Osteocyte (in vitro differentiated cells): ENCODE results near the gene EFHC2. TPM values are rescaled to one million over a fixed set of nuclear protein-coding genes. Genes with fewer than 3 reads are reported as not detected.

Experiments used
- DNase-seq: peaks from one replicate; pipeline ENCODE4 v3.0.0; 2021; ENCODE audit warnings: mixed read lengths; ENCODE audit not compliant: unreplicated experiment; ENCODE audit errors: extremely low spot score
- H3K27ac Mint-ChIP-seq: one replicate; pipeline ENCODE4 v1.8.0; 2021; ENCODE audit warnings: mild to moderate bottlenecking, mixed read lengths; ENCODE audit not compliant: unreplicated experiment
- H3K27me3 Mint-ChIP-seq: one replicate; pipeline ENCODE4 v1.8.0; 2021; ENCODE audit warnings: mixed read lengths; ENCODE audit not compliant: unreplicated experiment
- H3K36me3 Mint-ChIP-seq: one replicate; pipeline ENCODE4 v1.8.0; 2021; ENCODE audit warnings: mixed read lengths; ENCODE audit not compliant: unreplicated experiment
- H3K4me1 Mint-ChIP-seq: one replicate; pipeline ENCODE4 v1.8.0; 2021; ENCODE audit warnings: mixed read lengths; ENCODE audit not compliant: unreplicated experiment
- H3K4me3 Mint-ChIP-seq: one replicate; pipeline ENCODE4 v1.8.0; 2021; ENCODE audit warnings: mild to moderate bottlenecking, moderate library complexity, mixed read lengths; ENCODE audit not compliant: unreplicated experiment
- H3K9me3 Mint-ChIP-seq: one replicate; pipeline ENCODE4 v1.8.0; 2021; ENCODE audit warnings: mixed read lengths; ENCODE audit not compliant: unreplicated experiment
- long read RNA-seq: library from polyadenylated mRNA; unstranded; transcript quantifications from one replicate; pipeline ENCODE4 v2.0.0, GENCODE V29; 2021
- total RNA-seq: library from RNA; stranded (reverse); gene quantifications from 2 replicates; pipeline ENCODE4 v1.2.1, GENCODE V29; 2021
- TF ChIP-seq, protein P1 (sequence below): fragments of 200-600 bp; sonication (generic); IDR thresholded peaks from 2 replicates; pipeline ENCODE4 v1.5.0; 2021; ENCODE audit warnings: antibody characterized with exemption, mild to moderate bottlenecking, moderate library complexity

Gene EFHC2, protein sequence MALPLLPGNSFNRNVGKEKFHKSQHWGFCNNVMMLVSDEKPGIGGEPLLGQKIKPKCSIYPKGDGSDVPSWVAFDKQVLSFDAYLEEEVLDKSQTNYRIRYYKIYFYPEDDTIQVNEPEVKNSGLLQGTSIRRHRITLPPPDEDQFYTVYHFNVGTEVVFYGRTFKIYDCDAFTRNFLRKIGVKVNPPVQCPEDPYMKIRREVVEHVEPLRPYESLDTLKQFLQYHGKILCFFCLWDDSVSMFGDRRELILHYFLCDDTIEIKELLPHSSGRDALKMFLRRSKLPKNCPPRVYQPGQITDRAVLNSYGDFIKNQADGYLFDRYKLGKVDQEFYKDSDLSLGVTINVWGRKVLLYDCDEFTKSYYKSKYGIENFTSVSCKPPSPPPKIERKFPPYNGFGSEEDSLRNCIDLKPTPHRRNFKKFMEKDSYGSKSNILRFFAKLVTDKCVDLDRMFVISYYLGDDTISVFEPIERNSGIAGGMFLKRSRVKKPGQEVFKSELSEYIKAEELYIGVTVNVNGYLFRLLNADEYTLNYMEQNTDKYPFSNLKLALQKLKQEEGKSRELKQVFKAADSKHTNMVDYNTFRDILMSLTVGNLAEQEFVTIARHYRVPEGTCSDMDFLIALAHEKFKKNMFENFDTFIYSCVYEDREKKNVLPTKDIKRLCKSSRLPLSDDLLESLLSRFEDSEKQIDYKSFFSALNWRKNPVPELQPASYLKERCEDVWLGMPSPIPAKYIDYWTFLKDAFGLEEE
- not detected in 2 replicates for total RNA-seq
- long read RNA-seq, partial matches to known transcripts = 0 of 1 reads
- long read RNA-seq, other reads (novel, unspliced or antisense) = 1 of 1 reads

DNA sequence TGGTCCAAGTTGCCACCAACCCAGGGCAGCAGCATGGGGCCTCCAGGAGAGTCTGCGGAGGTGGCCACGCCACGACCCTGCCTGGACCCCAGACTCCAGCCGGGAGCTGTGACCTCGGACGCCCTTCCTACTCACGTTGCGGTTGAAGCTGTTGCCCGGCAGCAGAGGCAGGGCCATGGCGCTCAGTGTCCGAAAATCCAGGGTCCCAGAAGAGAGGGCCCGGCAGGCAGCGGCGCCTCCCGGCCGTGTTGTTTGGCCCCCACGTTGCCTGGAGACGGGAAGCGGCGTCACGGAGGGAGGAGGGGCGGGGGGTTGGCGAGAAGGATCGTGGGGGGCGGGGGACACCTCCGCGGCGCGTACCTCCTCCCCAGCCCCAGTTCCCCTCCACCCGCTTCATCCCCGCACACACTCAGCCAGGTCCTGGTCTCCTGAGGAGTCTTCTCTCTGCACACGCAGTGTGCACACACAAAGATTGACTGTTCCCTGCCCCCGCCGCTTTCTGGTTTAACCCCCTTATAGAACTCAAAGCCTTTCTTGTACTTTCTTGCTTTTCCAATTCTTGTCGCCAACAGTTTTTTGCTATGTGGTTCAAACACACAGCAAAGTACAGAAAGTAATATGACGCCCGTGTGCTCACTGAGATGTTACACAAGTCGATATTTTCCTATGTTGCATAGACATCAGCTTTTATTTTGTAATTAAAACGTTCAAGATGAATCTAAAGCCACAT, at the start of gene EFHC2:
Gene EFHC2, minus strand, starts transcription at position 261 of the 730 bp plus-strand sequence. Its CDS starts 84 bp downstream, at position 177.
- TF ChIP-seq, protein P1, sequence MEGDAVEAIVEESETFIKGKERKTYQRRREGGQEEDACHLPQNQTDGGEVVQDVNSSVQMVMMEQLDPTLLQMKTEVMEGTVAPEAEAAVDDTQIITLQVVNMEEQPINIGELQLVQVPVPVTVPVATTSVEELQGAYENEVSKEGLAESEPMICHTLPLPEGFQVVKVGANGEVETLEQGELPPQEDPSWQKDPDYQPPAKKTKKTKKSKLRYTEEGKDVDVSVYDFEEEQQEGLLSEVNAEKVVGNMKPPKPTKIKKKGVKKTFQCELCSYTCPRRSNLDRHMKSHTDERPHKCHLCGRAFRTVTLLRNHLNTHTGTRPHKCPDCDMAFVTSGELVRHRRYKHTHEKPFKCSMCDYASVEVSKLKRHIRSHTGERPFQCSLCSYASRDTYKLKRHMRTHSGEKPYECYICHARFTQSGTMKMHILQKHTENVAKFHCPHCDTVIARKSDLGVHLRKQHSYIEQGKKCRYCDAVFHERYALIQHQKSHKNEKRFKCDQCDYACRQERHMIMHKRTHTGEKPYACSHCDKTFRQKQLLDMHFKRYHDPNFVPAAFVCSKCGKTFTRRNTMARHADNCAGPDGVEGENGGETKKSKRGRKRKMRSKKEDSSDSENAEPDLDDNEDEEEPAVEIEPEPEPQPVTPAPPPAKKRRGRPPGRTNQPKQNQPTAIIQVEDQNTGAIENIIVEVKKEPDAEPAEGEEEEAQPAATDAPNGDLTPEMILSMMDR = no peak
- Mint-ChIP-seq H3K4me3 (peak within 1 kb of the TSS; percentile 60), H3K36me3 (no peaks in the 10 kb centered on the region), H3K9me3 (peaks cover 11% of the 10 kb centered on the region), H3K27ac (no peak within 1 kb of the TSS), H3K27me3 (no peaks in the 10 kb centered on the region), H3K4me1 (no peaks in the 10 kb centered on the region)
- DNase-seq = no peak

DNA sequence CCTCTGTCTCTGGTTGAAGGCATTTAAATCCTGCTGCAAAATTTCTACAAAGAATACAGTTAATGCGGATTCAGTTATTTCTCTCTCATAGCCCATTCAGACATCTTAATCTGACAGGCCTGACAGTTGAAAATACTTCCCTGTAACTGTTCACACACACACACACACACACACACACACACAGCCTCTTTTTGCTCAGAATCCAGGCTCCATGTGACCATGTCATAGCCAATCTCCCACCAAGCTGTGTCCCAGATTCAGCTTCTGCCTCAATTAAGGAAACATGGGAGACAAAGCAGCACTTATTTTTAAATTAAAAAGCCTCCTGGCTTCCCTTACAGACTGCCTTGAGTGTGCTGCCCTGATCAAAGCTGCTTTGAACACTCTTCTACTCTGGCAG, 49.3 kb upstream of the EFHC2 start:
- Mint-ChIP-seq H3K36me3 (no peaks in the 10 kb centered on the region), H3K4me3 (no peak overlapping the region), H3K27ac (no peak overlapping the region), H3K27me3 (no peaks in the 10 kb centered on the region), H3K4me1 (no peaks in the 10 kb centered on the region), H3K9me3 (peaks cover 26% of the 10 kb centered on the region)
- no peak for DNase-seq
- TF ChIP-seq, protein P1 = no peak

DNA sequence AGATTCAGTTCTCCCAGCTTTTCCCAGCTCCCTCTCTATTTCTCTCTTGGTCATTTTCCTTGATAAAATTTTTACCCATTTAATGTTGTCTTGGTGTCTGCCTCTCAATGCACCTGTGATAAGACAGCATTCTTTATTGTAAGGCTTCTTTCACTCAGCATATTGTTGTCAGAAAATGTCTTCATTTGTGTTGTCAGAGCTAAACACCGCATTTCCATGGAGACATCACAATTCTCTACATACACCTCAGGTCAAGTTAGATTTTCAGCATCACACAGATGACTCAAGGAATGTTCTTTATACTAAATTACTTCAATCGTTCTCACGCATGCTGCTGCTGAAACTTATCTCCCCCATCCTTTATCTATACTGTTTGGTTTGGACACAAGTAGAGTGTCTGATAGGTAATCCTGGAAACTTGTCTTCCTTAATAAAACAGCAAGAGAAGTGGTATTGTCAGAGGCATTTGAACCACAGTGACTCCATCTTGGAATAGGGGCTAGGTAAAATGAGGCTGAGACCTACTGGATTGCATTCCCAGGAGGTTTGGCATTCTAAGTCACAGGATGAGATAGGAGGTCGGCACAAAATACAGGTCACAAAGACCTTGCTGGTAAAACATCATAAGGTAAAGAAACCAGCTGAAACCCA, 41.3 kb upstream of the EFHC2 start:
- Mint-ChIP-seq H3K9me3 (peaks cover 11% of the 10 kb centered on the region), H3K27ac (no peak overlapping the region), H3K27me3 (no peaks in the 10 kb centered on the region), H3K4me1 (no peaks in the 10 kb centered on the region), H3K4me3 (no peak overlapping the region), H3K36me3 (no peaks in the 10 kb centered on the region)
- DNase-seq = no peak
- TF ChIP-seq, protein P1 = no peak

DNA sequence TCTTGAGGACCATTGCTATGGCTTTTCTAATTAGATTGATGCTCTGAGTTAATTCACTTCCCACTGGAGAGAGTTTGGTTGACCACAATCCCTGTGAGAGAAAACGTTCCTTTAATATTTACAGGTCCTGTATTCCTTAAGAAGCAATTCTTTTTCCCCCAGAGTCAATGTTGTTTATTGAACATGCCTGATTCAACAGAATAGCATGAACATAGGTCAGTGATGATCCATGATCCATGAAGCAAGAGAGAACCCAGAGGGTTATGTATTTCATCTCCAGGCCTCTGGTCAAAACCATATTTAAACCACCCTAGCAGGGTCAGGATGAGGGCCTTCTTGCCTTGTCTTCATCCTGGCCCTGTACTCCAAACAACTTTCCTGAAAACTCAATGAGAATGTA, 39.4 kb upstream of the EFHC2 start:
- no peak overlapping the region for H3K27ac Mint-ChIP-seq
- no peaks in the 10 kb centered on the region for H3K36me3 Mint-ChIP-seq
- H3K4me1 Mint-ChIP-seq = no peaks in the 10 kb centered on the region
- no peak overlapping the region for H3K4me3 Mint-ChIP-seq
- TF ChIP-seq, protein P1 = no peak
- peaks cover 13% of the 10 kb centered on the region for H3K9me3 Mint-ChIP-seq
- H3K27me3 Mint-ChIP-seq = no peaks in the 10 kb centered on the region
- no peak for DNase-seq
